Measurements from ENCODE around the gene HSPG2.

DNA sequence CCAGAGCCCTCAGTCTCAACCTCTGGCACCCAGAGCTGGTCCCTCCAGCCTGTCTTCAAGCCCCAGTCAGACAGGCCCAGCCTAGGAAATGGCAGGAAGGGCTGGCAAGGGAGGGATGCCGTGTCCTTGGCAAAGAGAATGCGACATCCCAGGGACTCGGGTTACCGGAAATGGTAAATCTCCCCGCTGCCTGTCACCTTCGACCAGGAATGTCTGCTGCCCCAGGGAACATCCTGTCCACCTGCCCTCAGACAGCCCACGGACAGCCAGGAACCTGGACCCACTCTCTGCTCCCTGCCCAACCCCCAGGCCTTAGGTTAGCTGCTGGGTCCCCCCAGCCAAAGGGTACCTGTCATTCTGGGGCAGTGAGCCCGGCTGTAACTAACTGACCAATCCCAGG, 23.9 kb downstream of the HSPG2 start:
- TF ChIP-seq, protein P1, sequence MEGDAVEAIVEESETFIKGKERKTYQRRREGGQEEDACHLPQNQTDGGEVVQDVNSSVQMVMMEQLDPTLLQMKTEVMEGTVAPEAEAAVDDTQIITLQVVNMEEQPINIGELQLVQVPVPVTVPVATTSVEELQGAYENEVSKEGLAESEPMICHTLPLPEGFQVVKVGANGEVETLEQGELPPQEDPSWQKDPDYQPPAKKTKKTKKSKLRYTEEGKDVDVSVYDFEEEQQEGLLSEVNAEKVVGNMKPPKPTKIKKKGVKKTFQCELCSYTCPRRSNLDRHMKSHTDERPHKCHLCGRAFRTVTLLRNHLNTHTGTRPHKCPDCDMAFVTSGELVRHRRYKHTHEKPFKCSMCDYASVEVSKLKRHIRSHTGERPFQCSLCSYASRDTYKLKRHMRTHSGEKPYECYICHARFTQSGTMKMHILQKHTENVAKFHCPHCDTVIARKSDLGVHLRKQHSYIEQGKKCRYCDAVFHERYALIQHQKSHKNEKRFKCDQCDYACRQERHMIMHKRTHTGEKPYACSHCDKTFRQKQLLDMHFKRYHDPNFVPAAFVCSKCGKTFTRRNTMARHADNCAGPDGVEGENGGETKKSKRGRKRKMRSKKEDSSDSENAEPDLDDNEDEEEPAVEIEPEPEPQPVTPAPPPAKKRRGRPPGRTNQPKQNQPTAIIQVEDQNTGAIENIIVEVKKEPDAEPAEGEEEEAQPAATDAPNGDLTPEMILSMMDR (IDR thresholded peaks at IDR 0.05) = no peak
- TF ChIP-seq POLR2A (IDR thresholded peaks at IDR 0.05) = no peak

All from ovary (tissue), 3 donors.